Gastroesophageal sphincter (tissue), 4 donors: ENCODE data around the gene ARHGEF10L. TPM values are rescaled to one million over a fixed set of nuclear protein-coding genes. Genes with fewer than 3 reads are reported as not detected.

Source experiments
- ATAC-seq: fragments of 150-250 bp; one replicate; pipeline ENCODE4 v1.9.1; 2016; ENCODE audit warnings: mild to moderate bottlenecking, moderate library complexity
- H3K27ac ChIP-seq, 4 donors: fragments of 200-600 bp; sonication (generic) in 3 of 4; 1 replicate in 3 of 4; 2 replicates in 1 of 4; pipeline ENCODE4 v1.5.1; 2016 to 2019
- H3K27me3 ChIP-seq: fragments of 200-600 bp; sonication (generic); one replicate; pipeline ENCODE4 v1.5.1; 2019
- H3K36me3 ChIP-seq, 2 donors: fragments of 200-600 bp; sonication (generic); one replicate each; pipeline ENCODE4 v1.5.1; 2019; ENCODE audit warnings: control low read depth in 1 of 2
- H3K4me1 ChIP-seq, 3 donors: fragments of 200-600 bp; sonication (generic); 1 replicate in 2 of 3; 2 replicates in 1 of 3; pipeline ENCODE4 v1.5.1; 2016 to 2019; ENCODE audit warnings: control low read depth in 2 of 3
- H3K4me3 ChIP-seq, 2 donors: fragments of 200-600 bp; sonication (generic); one replicate each; pipeline ENCODE4 v1.5.1; 2019; ENCODE audit warnings: mild to moderate bottlenecking in 1 of 2, moderate library complexity in 1 of 2
- H3K9me3 ChIP-seq, 3 donors: fragments of 200-600 bp; sonication (generic); one replicate each; pipeline ENCODE4 v1.5.1; 2017 to 2019; ENCODE audit warnings: control low read depth in 2 of 3
- CTCF ChIP-seq, 4 experiments: fragments of 200-600 bp in 2 of 4; fragments of 450-650 bp in 2 of 4; sonication (generic) in 1 of 4; IDR thresholded peaks; one replicate each; pipeline ENCODE4 v1.5.1; 2017 to 2019; ENCODE audit warnings: antibody characterized with exemption in 4 of 4, mild to moderate bottlenecking in 2 of 4, moderate library complexity in 2 of 4
- EP300 ChIP-seq: sonication (generic); formaldehyde crosslinking; IDR thresholded peaks from one replicate; pipeline ENCODE4 v1.6.1; 2017; ENCODE audit warnings: antibody characterized with exemption, mild to moderate bottlenecking
- POLR2A ChIP-seq, 2 donors: fragments of 450-650 bp; IDR thresholded peaks; one replicate each; pipeline ENCODE4 v1.6.1; 2017; ENCODE audit warnings: antibody characterized with exemption in 2 of 2, mild to moderate bottlenecking in 2 of 2, moderate library complexity in 1 of 2
- POLR2AphosphoS5 ChIP-seq: sonication (generic); formaldehyde crosslinking; IDR thresholded peaks from one replicate; pipeline ENCODE4 v1.6.1; 2017; ENCODE audit warnings: antibody characterized with exemption
- WGBS, 2 donors: methylation state at CpG; one replicate each; pipeline ENCODE4 v1.1.5; 2018; ENCODE audit warnings: low coverage in 1 of 2; 5-methylcytosine and 5-hydroxymethylcytosine counted together
- total RNA-seq, 4 donors: library from RNA; depleted of rRNA; stranded (reverse); fragments of >200 nt; gene quantifications; one replicate each; pipeline ENCODE4 v1.1.0, GENCODE V29; 2016

Gene ARHGEF10L
- total RNA-seq, 4 donors from 2014 or later, result 50.9 to 97.0 (median 80.3) TPM

- Histone ChIP-seq H3K27me3 (no peaks in the 10 kb centered on the region), H3K36me3 (peaks cover 0 to 83% of the 10 kb centered on the region in 2 donors), H3K4me1 (peaks cover 0 to 30% (median 0%) of the 10 kb centered on the region in 3 donors), H3K27ac (no peak overlapping the region), H3K4me3 (no peak overlapping the region), H3K9me3 (no peaks in the 10 kb centered on the region)
- no peak for TF ChIP-seq POLR2AphosphoS5
- no peak for TF ChIP-seq CTCF (IDR thresholded peaks at IDR 0.05)
- no peak for TF ChIP-seq EP300
- no peak for TF ChIP-seq POLR2A (IDR thresholded peaks at IDR 0.05)
- WGBS, 2 donors, result 89% methylated on average over 3 of the region's 9 CpGs; no CpG with 5 or more reads in 1 of the 2 donors
- ATAC-seq, result no peak
Measured at GRCh38 chr1:17689011-17689410, 149.5 kb downstream of the ARHGEF10L start.

- Histone ChIP-seq H3K27ac (no peak overlapping the region), H3K36me3 (peaks cover 0 to 91% of the 10 kb centered on the region in 2 donors), H3K9me3 (no peaks in the 10 kb centered on the region), H3K27me3 (no peaks in the 10 kb centered on the region), H3K4me3 (no peak overlapping the region), H3K4me1 (peaks cover 0 to 28% (median 0%) of the 10 kb centered on the region in 3 donors)
- TF ChIP-seq EP300 (no peak), CTCF (IDR thresholded peaks at IDR 0.05) (no peak), POLR2AphosphoS5 (no peak), POLR2A (IDR thresholded peaks at IDR 0.05) (no peak)
- 47 to 48% methylated on average over 4 to 11 of the region's 11 CpGs for WGBS, 2 donors
- ATAC-seq, result no peak
Measured at GRCh38 chr1:17690906-17691634, 151.6 kb downstream of the ARHGEF10L start.

- Histone ChIP-seq H3K36me3 (peaks cover 0 to 98% of the 10 kb centered on the region in 2 donors), H3K27me3 (no peaks in the 10 kb centered on the region), H3K9me3 (no peaks in the 10 kb centered on the region), H3K4me3 (no peak overlapping the region), H3K27ac (no peak overlapping the region), H3K4me1 (peaks cover 0 to 22% (median 0%) of the 10 kb centered on the region in 3 donors)
- no peak for ATAC-seq
- 66 to 71% methylated on average over 6 to 9 of the region's 9 CpGs for WGBS, 2 donors
- TF ChIP-seq CTCF (IDR thresholded peaks at IDR 0.05) (no peak), POLR2AphosphoS5 (no peak), POLR2A (IDR thresholded peaks at IDR 0.05) (no peak), EP300 (no peak)
Measured at GRCh38 chr1:17692645-17693044, 153.1 kb downstream of the ARHGEF10L start.

GRCh38 chr1:17696417-17697301 is 157.2 kb downstream of the ARHGEF10L start:
- TF ChIP-seq POLR2AphosphoS5 (peak; percentile 28), CTCF (IDR thresholded peaks at IDR 0.05) (peak in 3 of 4 experiments; percentile 30 to 56 (median 52)), POLR2A (IDR thresholded peaks at IDR 0.05) (no peak), EP300 (no peak)
- peaks cover 0 to 13% (median 0%) of the 10 kb centered on the region in 3 donors for H3K4me1 ChIP-seq
- ATAC-seq, result peak; percentile 69
- H3K9me3 ChIP-seq, result no peaks in the 10 kb centered on the region
- no peaks in the 10 kb centered on the region for H3K27me3 ChIP-seq
- no peak overlapping the region for H3K4me3 ChIP-seq
- 0 to 27% methylated on average over 1 to 7 of the region's 42 CpGs for WGBS, 2 donors
- peaks cover 0 to 73% of the 10 kb centered on the region in 2 donors for H3K36me3 ChIP-seq
- no peak overlapping the region for H3K27ac ChIP-seq
